Myocyte (in vitro differentiated cells): ENCODE data around the gene C2orf76. TPM values are rescaled to one million over a fixed set of nuclear protein-coding genes. Genes with fewer than 3 reads are reported as not detected.
"Not testable (repeated sequence)": the region's sequence is repeated elsewhere in the genome, so short reads cannot be mapped to it uniquely, and the experiment has no call there.

Experiments
- DNase-seq: peaks from one replicate; pipeline ENCODE4 v3.0.0-alpha.2; 2012; ENCODE audit warnings: low read depth
- polyA plus RNA-seq: library from polyadenylated mRNA; unstranded; fragments of >200 nt; gene quantifications from one replicate; pipeline ENCODE4 v1.2.1, GENCODE V29; 2012; ENCODE audit warnings: missing spikeins
- total RNA-seq: library from RNA; depleted of rRNA; stranded (reverse); fragments of >200 nt; gene quantifications from 2 replicates; pipeline ENCODE4 v1.2.3, GENCODE V29; 2014

Gene C2orf76
- 10.9 and 15.8 TPM in 2 replicates for total RNA-seq
- polyA plus RNA-seq = 14.3 TPM

GRCh38 chr2:119366649-119367471 lies at the start of gene C2orf76, which contains the start of gene DBI:
Gene C2orf76, minus strand, starts transcription at chr2:119366834. Its CDS starts 26,875 bp downstream, at chr2:119339959.
Gene DBI, plus strand, starts transcription at chr2:119366977. Its CDS starts 75 bp downstream, at chr2:119367052.
- peak; percentile 97 for DNase-seq

GRCh38 chr2:119415630-119416029 lies 49.0 kb upstream of the C2orf76 start:
- no peak for DNase-seq

GRCh38 chr2:119414894-119415293 lies 48.3 kb upstream of the C2orf76 start:
- no peak for DNase-seq

- no peak for DNase-seq
Observed at GRCh38 chr2:119409506-119409905, 42.9 kb upstream of the C2orf76 start.

GRCh38 chr2:119408221-119408619 lies 41.6 kb upstream of the C2orf76 start:
- peak; percentile 12 for DNase-seq

GRCh38 chr2:119407430-119408220 lies 41.0 kb upstream of the C2orf76 start:
- DNase-seq = peak; percentile 70

GRCh38 chr2:119405151-119405550 lies 38.5 kb upstream of the C2orf76 start:
- no peak for DNase-seq

- DNase-seq = not testable (repeated sequence)
Observed at GRCh38 chr2:119403618-119404017, 37.0 kb upstream of the C2orf76 start.

- DNase-seq = no peak
Observed at GRCh38 chr2:119402645-119403560, 36.3 kb upstream of the C2orf76 start.

- no peak for DNase-seq
Observed at GRCh38 chr2:119402106-119402505, 35.5 kb upstream of the C2orf76 start.

GRCh38 chr2:119397196-119397595 lies 30.6 kb upstream of the C2orf76 start:
- no peak for DNase-seq

GRCh38 chr2:119393971-119394748 lies 27.5 kb upstream of the C2orf76 start:
- no peak for DNase-seq

- peak; percentile 46 for DNase-seq
Observed at GRCh38 chr2:119389615-119390306, 23.1 kb upstream of the C2orf76 start.

- peak; percentile 71 for DNase-seq
Observed at GRCh38 chr2:119387381-119388129, 20.9 kb upstream of the C2orf76 start.

- no peak for DNase-seq
Observed at GRCh38 chr2:119385466-119385865, 18.8 kb upstream of the C2orf76 start.

- DNase-seq = no peak
Observed at GRCh38 chr2:119384971-119385370, 18.3 kb upstream of the C2orf76 start.

- DNase-seq = no peak
Observed at GRCh38 chr2:119383410-119384140, 16.9 kb upstream of the C2orf76 start.

GRCh38 chr2:119378566-119378965 lies 11.9 kb upstream of the C2orf76 start:
- no peak for DNase-seq
